Measurements from ENCODE around the gene BCL11A. TPM values are rescaled to one million over a fixed set of nuclear protein-coding genes. Genes with fewer than 3 reads are reported as not detected.

Gene BCL11A
- polyA plus RNA-seq, 3 donors from 2014 or later = 0.14 to 0.69 (median 0.29) TPM

DNA sequence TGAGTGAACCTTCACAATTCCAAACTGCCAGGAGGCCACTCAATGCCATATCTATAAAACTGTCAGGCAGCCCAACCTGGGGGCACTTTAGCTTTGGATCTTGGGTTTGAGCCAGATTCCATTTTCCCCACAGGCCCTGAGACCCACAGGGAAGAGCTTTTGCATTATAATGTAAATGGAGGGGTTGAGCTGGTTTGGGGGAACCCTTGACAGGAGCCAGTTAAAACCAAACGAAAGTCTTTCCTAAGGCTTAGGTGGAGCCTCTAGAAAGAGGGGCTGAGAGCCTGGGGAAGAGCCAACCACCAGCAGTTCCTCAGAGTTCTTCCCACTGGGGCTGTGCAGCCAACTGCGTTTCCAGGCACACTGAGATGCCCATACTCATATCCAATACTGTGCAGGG, 42.7 kb downstream of the BCL11A start:
- Mint-ChIP-seq H3K4me3 (no peak overlapping the region), H3K4me1 (peaks cover 3 to 12% of the 10 kb centered on the region in 2 donors), H3K27ac (no peak overlapping the region), H3K27me3 (ENCODE audit: low read depth in 3 of 3) (peaks cover 2 to 6% (median 3%) of the 10 kb centered on the region in 3 donors), H3K36me3 (no peaks in the 10 kb centered on the region), H3K9me3 (no peaks in the 10 kb centered on the region)
- DNase-seq = no peak

DNA sequence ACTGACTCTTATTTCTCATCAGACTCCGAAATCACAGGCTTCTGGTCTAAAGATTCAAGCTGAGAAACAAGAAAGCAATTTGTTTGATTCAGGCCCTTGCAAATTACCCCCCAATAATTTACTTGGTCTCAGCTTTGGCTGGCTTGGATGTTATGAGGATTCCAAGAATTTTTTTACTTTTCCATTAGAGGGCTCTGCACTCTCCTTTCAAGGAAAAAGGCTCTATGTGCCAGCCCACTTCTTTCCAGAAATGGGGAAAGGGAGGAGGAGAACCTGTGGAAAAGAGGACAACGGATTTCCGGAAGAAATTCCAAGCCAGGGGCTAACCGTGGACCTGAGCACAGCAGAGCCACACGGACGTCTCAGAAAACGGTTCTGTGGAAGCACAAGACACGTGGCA, 44.4 kb downstream of the BCL11A start:
- Mint-ChIP-seq H3K9me3 (no peaks in the 10 kb centered on the region), H3K36me3 (no peaks in the 10 kb centered on the region), H3K4me1 (peaks cover 8 to 16% of the 10 kb centered on the region in 2 donors), H3K27me3 (ENCODE audit: low read depth in 3 of 3) (peaks cover 4% of the 10 kb centered on the region in 3 donors), H3K27ac (no peak overlapping the region), H3K4me3 (no peak overlapping the region)
- no peak for DNase-seq

DNA sequence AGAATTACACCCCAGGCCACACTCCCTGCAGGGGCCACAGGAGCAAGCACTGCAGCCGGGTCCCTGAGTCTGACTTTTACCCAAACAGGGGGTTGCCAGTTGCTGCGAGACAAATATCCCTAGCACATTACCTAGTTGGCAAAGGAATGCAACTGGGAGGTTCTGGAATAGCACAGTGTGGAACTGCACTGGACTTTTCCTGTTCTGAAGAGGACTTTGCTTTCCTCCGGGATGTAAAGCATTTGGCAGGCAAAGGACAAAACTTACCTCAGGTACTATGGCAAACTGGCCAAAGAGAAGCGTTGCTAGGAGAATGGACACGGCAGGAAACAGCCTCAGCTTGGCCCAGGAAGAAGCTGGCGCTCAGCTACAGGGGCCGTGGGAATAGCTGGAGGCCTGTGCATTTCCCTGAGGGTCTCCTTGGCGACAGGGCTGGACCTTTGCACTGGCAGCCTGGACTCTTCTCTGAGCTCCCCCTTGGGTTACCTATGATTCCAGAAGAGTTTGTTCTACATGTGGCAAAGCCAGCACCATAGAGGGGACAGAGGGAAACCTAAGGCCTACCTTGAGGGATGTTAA, 45.0 kb downstream of the BCL11A start:
- Mint-ChIP-seq H3K27me3 (ENCODE audit: low read depth in 3 of 3) (peaks cover 4% of the 10 kb centered on the region in 3 donors), H3K27ac (no peak overlapping the region), H3K4me1 (peaks cover 8 to 16% of the 10 kb centered on the region in 2 donors), H3K9me3 (no peaks in the 10 kb centered on the region), H3K36me3 (no peaks in the 10 kb centered on the region), H3K4me3 (no peak overlapping the region)
- no peak for DNase-seq

DNA sequence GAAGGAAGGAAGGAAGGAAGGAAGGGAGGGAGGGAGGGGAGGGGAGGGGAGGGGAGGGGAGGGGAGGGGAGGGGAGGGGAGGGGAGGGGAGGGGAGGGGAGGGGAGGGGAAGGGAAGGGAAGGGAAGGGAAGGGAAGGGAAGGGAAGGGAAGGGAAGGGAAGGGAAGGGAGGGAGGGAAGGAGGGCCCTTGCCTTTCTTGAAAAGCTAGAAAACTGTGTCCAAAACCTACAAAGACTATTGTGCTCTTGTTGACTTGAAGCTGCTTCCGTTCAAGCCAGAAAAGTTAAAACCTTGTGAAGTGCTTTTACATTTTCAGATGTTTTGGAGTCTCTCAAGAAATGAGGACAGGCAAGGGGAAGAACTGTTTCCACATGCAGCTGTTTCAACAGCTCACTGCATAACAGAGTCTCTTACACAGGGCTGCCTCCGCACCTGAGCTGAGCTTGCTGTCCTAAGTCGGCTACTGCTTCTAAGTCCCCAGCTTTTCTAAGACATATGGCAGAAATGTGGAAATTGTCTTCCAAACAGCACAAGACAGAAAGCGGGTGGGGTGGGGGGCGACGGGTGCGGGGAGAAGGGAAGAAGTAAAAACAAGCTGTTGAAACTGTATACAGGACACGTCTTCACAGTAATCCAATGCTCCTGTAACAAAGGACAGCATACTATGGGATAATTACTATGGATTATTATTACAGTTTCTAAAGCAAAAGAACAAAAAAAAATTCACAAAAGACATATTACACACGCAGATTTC, 46.1 kb downstream of the BCL11A start:
- Mint-ChIP-seq H3K36me3 (no peaks in the 10 kb centered on the region), H3K4me3 (no peak overlapping the region), H3K4me1 (peaks cover 8 to 16% of the 10 kb centered on the region in 2 donors), H3K27ac (no peak overlapping the region), H3K27me3 (ENCODE audit: low read depth in 3 of 3) (peaks cover 4 to 8% (median 4%) of the 10 kb centered on the region in 3 donors), H3K9me3 (no peaks in the 10 kb centered on the region)
- DNase-seq = no peak

DNA sequence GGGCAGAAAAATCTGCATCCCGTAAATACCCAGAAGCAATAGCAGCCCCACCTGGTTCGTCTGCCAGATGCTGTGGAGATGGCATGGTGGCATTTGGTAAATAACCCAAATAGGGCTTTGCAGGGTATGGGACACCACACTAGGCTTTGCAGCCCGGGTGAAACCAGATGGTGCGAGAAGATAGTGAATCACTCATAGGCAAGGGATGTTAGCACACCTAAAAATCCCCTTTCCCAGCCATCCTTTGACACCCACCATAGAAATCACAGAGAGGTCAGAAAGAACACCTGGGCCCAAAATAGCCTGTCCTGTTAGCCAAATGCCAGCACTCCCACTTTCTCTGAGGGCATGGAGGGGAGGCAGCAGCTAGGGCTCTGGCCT, 47.6 kb downstream of the BCL11A start:
- H3K27ac Mint-ChIP-seq = no peak overlapping the region
- peaks cover 8 to 16% of the 10 kb centered on the region in 2 donors for H3K4me1 Mint-ChIP-seq
- DNase-seq = peak; percentile 38 to 42 (median 41)
- H3K36me3 Mint-ChIP-seq = no peaks in the 10 kb centered on the region
- peaks cover 2 to 8% (median 4%) of the 10 kb centered on the region in 3 donors for H3K27me3 Mint-ChIP-seq (ENCODE audit: low read depth in 3 of 3)
- H3K9me3 Mint-ChIP-seq = no peaks in the 10 kb centered on the region
- H3K4me3 Mint-ChIP-seq = peak overlapping the region in 1 of 5 donors; percentile 21

DNA sequence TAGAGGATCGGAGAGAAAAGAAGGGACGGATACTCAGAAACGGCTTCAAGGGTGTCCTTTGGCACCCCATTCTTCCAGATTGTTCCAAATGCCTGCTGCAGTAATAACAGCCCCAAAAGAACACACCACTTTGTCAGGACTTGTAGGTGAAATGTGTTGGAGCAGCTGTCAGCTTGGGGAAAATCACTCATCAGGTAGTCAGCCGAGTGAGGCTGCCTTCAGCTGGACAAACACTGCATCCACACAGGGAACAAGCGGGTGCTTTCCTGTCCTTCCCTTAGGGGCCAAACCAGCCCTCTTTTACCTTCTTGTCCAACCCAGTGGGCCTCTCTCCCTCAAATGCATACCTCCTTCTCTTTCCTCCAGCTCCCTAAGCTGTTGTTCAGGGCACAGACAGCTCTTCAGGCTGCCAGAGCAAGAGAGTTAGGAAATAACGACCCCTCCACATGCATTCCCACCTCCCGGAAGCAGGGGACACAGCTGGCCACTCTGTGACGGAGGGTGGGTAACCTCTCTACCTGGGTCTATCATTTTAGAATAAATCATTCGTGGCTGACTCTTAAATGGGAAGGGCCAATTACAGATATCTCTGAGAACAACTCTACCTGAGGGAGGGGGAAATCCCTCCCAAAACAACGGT, 48.1 kb downstream of the BCL11A start:
- DNase-seq = no peak
- Mint-ChIP-seq H3K4me3 (peak overlapping the region in 1 of 5 donors; percentile 21), H3K4me1 (peaks cover 8 to 16% of the 10 kb centered on the region in 2 donors), H3K9me3 (no peaks in the 10 kb centered on the region), H3K36me3 (no peaks in the 10 kb centered on the region), H3K27ac (no peak overlapping the region), H3K27me3 (ENCODE audit: low read depth in 3 of 3) (peaks cover 2 to 8% (median 4%) of the 10 kb centered on the region in 3 donors)

DNA sequence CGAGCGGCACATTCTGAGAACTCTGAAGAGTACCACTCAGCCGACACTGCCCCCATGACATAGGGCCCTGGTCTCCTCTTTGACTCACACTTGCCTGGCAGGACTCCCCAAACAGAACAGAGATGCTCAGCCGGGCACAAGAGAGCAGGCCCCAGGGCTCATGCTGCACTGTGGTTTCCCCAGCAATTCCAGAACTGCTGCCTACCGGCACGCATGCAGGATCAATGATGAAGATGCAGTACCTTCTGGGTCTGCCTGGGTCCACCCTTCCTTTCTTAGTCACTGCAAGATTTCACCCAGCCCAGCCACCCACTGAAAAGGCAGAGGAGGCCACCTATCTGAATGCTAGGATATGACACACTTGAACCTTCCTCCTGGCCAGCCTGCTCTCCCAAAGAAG, 49.4 kb downstream of the BCL11A start:
- Mint-ChIP-seq H3K9me3 (no peaks in the 10 kb centered on the region), H3K27ac (no peak overlapping the region), H3K36me3 (no peaks in the 10 kb centered on the region), H3K4me1 (peaks cover 8 to 16% of the 10 kb centered on the region in 2 donors), H3K27me3 (ENCODE audit: low read depth in 3 of 3) (peaks cover 2 to 4% (median 3%) of the 10 kb centered on the region in 3 donors), H3K4me3 (no peak overlapping the region)
- no peak for DNase-seq

DNA sequence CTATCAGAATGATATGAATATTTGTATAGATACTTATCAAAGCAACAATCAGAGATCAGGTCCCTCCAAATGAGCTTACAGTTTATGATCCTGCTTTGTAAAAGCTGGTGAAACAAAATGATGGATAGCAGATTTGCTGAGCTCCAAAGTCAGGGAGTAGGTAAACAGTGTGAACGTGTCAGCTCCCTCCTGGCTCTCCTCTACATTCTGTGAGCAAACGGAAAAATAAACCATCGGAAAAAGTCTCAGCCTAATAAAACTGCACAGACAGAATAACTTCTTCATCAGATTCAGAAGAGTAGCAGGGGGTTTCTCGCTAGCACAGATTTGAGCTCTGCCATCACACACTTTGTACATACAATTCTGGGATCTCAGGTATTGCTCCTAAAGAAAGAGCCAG, 51.3 kb downstream of the BCL11A start:
- no peak overlapping the region for H3K27ac Mint-ChIP-seq
- no peaks in the 10 kb centered on the region for H3K9me3 Mint-ChIP-seq
- H3K4me3 Mint-ChIP-seq = no peak overlapping the region
- no peaks in the 10 kb centered on the region for H3K36me3 Mint-ChIP-seq
- no peak for DNase-seq
- H3K4me1 Mint-ChIP-seq = peaks cover 8 to 16% of the 10 kb centered on the region in 2 donors
- peaks cover 2 to 4% (median 3%) of the 10 kb centered on the region in 3 donors for H3K27me3 Mint-ChIP-seq (ENCODE audit: low read depth in 3 of 3)

DNA sequence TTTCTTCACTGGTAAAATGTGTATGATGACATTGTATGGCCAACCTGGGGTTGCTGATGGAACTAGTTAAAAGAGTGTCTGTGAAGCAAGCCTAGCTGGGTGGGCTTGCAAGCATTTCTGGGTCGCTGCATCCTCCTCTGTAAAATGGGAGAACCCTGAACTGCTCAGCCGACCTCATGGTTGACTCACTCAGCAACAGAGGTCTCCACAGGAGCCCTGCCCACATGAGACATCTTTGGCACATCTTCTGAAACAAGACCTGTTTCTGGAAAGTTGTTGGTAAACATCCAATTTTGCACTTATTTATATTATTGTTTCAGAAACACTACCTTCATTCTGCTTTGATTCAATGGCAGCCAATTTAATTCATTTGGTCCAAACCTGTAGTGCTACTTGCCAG, 52.6 kb downstream of the BCL11A start:
- no peak overlapping the region for H3K27ac Mint-ChIP-seq
- H3K4me3 Mint-ChIP-seq = no peak overlapping the region
- DNase-seq = no peak
- H3K4me1 Mint-ChIP-seq = peaks cover 6 to 7% of the 10 kb centered on the region in 2 donors
- peaks cover 3 to 6% (median 4%) of the 10 kb centered on the region in 3 donors for H3K27me3 Mint-ChIP-seq (ENCODE audit: low read depth in 3 of 3)
- H3K36me3 Mint-ChIP-seq = no peaks in the 10 kb centered on the region
- no peaks in the 10 kb centered on the region for H3K9me3 Mint-ChIP-seq

DNA sequence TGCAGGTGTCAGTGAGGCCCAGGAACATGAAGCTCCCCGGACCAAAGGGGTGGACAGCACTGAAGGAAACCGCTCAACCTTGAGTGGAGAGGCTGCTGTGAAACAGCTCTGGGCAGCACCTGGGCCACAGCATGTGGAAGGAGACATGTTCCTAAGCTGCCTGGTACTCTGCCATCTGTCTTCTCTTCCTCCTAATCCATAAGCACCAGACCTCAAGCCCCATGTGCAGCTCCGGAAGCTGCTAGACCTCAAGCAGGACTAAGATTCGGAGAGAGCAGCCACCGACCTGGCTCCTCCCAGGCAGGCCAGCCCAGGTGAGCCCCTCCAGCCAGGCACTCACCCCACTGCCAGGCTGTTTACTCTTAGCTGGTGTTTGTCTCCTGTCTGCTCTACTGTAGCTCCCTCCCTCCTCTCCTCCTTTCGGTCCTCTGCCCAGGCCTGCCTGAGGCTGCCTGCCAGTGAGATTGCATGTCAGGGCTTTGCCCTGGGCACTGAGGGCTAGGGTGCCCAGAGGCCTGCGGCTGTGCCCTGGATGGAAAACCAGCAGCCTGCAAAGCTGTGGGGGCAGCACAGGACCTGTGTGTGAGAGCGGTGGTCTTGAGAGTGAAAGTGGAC, 53.7 kb downstream of the BCL11A start:
- no peaks in the 10 kb centered on the region for H3K9me3 Mint-ChIP-seq
- DNase-seq = no peak
- no peaks in the 10 kb centered on the region for H3K4me1 Mint-ChIP-seq
- H3K4me3 Mint-ChIP-seq = no peak overlapping the region
- no peak overlapping the region for H3K27ac Mint-ChIP-seq
- peaks cover 3 to 6% (median 4%) of the 10 kb centered on the region in 3 donors for H3K27me3 Mint-ChIP-seq (ENCODE audit: low read depth in 3 of 3)
- no peaks in the 10 kb centered on the region for H3K36me3 Mint-ChIP-seq

DNA sequence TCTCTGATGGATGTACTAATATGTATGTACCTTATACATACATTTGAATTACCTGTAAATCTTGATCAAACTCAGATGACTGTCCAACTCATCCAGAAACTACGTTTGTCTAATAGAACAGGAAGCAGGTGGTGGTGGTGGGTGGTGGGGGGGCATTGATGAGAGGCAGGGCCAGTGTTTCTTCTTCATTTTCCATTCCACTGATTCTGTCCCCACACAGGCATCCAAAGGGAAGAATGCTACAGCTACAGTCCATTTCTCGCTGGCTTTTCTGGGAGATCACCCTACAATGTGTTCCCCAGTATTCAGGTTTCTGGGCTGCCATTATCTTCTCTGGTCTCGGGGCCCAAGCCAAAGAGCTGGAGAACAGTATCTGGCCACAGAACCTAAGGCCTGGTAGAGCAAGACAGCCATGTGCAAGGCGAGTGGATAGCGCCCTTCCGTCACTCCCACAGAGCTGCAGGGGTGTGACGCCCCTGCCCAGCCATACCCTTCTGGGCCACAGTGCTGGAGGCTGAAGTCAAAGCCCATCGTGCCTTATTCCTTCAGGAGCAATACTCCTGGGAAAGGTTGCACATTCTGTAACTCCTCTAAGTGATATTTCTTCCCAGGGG, 54.5 kb downstream of the BCL11A start:
- Mint-ChIP-seq H3K4me3 (no peak overlapping the region), H3K36me3 (no peaks in the 10 kb centered on the region), H3K4me1 (no peaks in the 10 kb centered on the region), H3K27ac (no peak overlapping the region), H3K9me3 (no peaks in the 10 kb centered on the region), H3K27me3 (ENCODE audit: low read depth in 3 of 3) (peaks cover 0 to 4% (median 4%) of the 10 kb centered on the region in 3 donors)
- DNase-seq = no peak

DNA sequence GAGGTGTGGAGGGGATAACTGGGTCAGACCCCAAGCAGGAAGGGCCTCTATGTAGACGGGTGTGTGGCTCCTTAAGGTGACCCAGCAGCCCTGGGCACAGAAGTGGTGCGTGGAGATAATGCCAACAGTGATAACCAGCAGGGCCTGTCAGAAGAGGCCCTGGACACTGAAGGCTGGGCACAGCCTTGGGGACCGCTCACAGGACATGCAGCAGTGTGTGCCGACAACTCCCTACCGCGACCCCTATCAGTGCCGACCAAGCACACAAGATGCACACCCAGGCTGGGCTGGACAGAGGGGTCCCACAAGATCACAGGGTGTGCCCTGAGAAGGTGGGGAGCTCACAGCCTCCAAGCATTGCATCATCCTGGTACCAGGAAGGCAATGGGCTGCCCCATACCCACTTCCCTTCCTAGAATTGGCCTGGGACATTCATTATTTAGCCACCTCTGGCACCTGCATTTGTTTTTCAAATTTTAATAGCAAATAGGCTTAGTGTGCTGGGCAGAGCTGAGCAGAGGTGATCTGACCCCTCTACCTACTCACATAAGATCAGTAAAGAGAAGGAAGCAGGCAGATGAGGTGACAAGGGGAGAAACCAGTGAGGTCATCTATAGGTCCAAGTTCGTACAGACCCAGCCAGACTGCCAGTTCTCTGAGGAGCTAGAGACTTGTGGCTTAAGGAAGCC, 55.2 kb downstream of the BCL11A start:
- no peak for DNase-seq
- peaks cover 0 to 6% (median 4%) of the 10 kb centered on the region in 3 donors for H3K27me3 Mint-ChIP-seq (ENCODE audit: low read depth in 3 of 3)
- H3K36me3 Mint-ChIP-seq = no peaks in the 10 kb centered on the region
- H3K4me1 Mint-ChIP-seq = no peaks in the 10 kb centered on the region
- H3K4me3 Mint-ChIP-seq = no peak overlapping the region
- H3K27ac Mint-ChIP-seq = no peak overlapping the region
- no peaks in the 10 kb centered on the region for H3K9me3 Mint-ChIP-seq

DNA sequence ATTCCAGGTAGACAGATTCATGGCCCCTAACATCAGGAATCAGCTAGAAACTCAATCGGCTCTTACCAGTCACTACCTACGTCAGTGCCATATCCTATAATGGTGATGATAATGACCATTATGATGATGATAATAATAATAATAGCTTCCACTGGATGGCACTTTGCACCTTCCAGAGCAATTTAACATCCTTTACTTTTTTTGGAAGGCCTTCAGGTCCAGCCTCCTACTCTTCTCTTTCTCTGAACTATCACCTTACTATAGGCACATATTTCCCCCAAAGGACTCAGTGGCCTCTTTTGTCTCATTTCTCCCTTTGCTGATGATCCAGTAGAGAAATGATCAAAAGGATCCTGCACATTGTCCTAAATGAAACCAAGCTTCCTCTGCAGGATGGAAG, 56.0 kb downstream of the BCL11A start:
- H3K36me3 Mint-ChIP-seq = no peaks in the 10 kb centered on the region
- peaks cover 0 to 6% (median 2%) of the 10 kb centered on the region in 3 donors for H3K27me3 Mint-ChIP-seq (ENCODE audit: low read depth in 3 of 3)
- no peak for DNase-seq
- H3K4me3 Mint-ChIP-seq = no peak overlapping the region
- no peaks in the 10 kb centered on the region for H3K4me1 Mint-ChIP-seq
- no peaks in the 10 kb centered on the region for H3K9me3 Mint-ChIP-seq
- no peak overlapping the region for H3K27ac Mint-ChIP-seq
